ENCODE data around the gene MBNL2. TPM values are rescaled to one million over a fixed set of nuclear protein-coding genes. Genes with fewer than 3 reads are reported as not detected.
A peak's percentile ranks its signal among the peaks of the same experiment; 100 is the strongest.

The MBNL2 gene
- total and polyA plus RNA-seq, 2 donors from 2014 or later = 18.8 to 70.5 TPM

DNA sequence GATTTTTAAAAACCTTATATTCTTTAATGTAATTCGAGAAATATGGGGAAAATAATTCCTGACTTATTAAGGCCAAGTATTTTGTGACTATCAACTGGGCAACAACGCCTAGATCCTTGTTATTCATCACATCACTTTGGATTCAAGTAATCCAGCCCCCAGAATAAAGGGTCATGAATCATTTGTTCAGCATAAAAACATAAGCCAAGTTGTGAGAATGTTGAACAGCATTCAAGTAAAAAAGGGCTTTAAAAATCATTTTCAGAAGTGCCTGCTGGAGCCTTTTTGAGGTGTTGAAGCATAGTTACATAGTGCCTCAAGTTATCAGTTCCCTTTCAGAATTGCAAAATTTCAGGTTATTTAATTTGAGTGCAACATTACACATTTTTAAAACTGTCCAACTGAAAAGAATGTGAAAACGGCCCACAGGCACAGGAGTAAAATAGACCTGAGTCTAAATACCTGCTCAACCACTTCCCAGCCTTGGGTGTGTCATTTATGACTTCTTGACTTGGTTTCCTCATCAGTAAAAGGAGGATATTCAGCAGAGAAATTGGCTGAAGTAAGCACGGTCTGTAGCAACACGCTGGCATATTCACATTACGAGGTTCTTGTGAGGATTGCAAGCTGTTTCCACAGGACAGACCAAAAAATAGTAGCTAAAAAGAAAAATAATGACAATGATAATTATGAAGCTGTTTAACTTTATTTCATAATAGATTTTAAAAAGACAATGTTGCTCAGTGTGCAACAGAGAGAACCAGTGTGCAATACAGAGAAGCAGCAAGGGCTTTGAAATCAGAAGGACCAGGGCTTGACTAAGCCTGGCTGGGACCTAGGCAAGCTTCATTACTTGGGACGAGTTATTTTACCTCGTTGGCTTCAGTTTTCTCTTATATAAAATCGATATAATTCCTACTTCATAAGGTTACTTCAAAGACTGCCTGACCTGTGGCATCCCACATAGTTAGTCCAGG lies 56.6 kb downstream of the MBNL2 start:
- FAIRE-seq = no peak
- no peak overlapping the region for H3K9ac ChIP-seq (ENCODE audit: low read length in 3 of 3)

GRCh38 chr13:97279913-97280312 lies 57.8 kb downstream of the MBNL2 start:
- Histone ChIP-seq H3K27me3 (ENCODE audit: control insufficient read depth, insufficient read depth, low read length) (no peaks in the 10 kb centered on the region), H3K4me3 (ENCODE audit: low read length in 3 of 3) (no peak overlapping the region), H3K9me3 (ENCODE audit: control insufficient read depth in 2 of 3, insufficient read depth in 1 of 3, low read length in 3 of 3) (no peaks in the 10 kb centered on the region), H3K9ac (ENCODE audit: low read length in 3 of 3) (no peak overlapping the region), H3K4me1 (ENCODE audit: control insufficient read depth in 2 of 3, insufficient read depth in 2 of 3, low read depth in 1 of 3, low read length in 3 of 3) (peaks cover 5 to 36% (median 12%) of the 10 kb centered on the region in 3 donors), H3K36me3 (ENCODE audit: control insufficient read depth in 2 of 3, insufficient read depth in 3 of 3, low read length in 3 of 3) (peaks cover 0 to 10% (median 6%) of the 10 kb centered on the region in 3 donors), H3K27ac (ENCODE audit: low read depth in 2 of 2, low read length in 2 of 2) (peak overlapping the region in 1 of 2 donors; percentile 80)
- FAIRE-seq (no peak), DNase-seq (peak in 3 of 5 donors; percentile 30 to 87 (median 84))
- no peak for TF ChIP-seq CTCF (IDR thresholded peaks at IDR 0.05; ENCODE audit: borderline replicate concordance, extremely low read depth, insufficient read depth)
- intact Hi-C loops (cut with DNase I) = no loop called here

More for the DNA sequence above, 56.6 kb downstream of the MBNL2 start:
- H3K4me3 ChIP-seq (ENCODE audit: low read length in 3 of 3) = no peak overlapping the region
- DNase-seq = no peak
- no peaks in the 10 kb centered on the region for H3K27me3 ChIP-seq (ENCODE audit: control insufficient read depth, insufficient read depth, low read length)
- H3K4me1 ChIP-seq (ENCODE audit: control insufficient read depth in 2 of 3, insufficient read depth in 2 of 3, low read depth in 1 of 3, low read length in 3 of 3) = peaks cover 9 to 44% (median 12%) of the 10 kb centered on the region in 3 donors
- no peaks in the 10 kb centered on the region for H3K9me3 ChIP-seq (ENCODE audit: control insufficient read depth in 2 of 3, insufficient read depth in 1 of 3, low read length in 3 of 3)
- H3K36me3 ChIP-seq (ENCODE audit: control insufficient read depth in 2 of 3, insufficient read depth in 3 of 3, low read length in 3 of 3) = peaks cover 0 to 10% (median 6%) of the 10 kb centered on the region in 3 donors
- TF ChIP-seq CTCF (IDR thresholded peaks at IDR 0.05; ENCODE audit: borderline replicate concordance, extremely low read depth, insufficient read depth) = no peak
- intact Hi-C loops (cut with DNase I) = no loop called here
- no peak overlapping the region for H3K27ac ChIP-seq (ENCODE audit: low read depth in 2 of 2, low read length in 2 of 2)

DNA sequence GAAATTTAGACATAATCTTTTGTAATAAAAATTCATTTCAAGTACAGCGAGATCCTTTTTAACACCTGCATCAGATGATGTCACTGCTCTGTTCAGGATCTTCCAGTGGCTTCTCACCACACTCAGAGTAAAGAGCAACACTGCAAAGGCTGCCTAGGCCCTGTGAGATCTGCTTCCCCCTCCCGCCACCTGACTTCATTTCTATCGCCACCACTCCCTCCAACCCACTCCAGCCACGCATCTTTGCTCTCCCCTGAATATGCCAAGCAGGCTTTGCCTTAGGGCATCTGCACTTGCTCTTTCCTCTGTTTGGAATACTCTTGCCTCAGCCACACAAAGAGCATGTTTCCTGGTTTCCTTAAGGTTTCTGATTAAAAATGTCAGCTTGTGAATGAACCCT lies 58.3 kb downstream of the MBNL2 start:
- Histone ChIP-seq H3K4me1 (ENCODE audit: control insufficient read depth in 2 of 3, insufficient read depth in 2 of 3, low read depth in 1 of 3, low read length in 3 of 3) (peaks cover 5 to 32% (median 12%) of the 10 kb centered on the region in 3 donors), H3K27me3 (ENCODE audit: control insufficient read depth, insufficient read depth, low read length) (no peaks in the 10 kb centered on the region), H3K27ac (ENCODE audit: low read depth in 2 of 2, low read length in 2 of 2) (peak overlapping the region in 1 of 2 donors; percentile 80), H3K9me3 (ENCODE audit: control insufficient read depth in 2 of 3, insufficient read depth in 1 of 3, low read length in 3 of 3) (no peaks in the 10 kb centered on the region), H3K9ac (ENCODE audit: low read length in 3 of 3) (no peak overlapping the region), H3K4me3 (ENCODE audit: low read length in 3 of 3) (no peak overlapping the region), H3K36me3 (ENCODE audit: control insufficient read depth in 2 of 3, insufficient read depth in 3 of 3, low read length in 3 of 3) (peaks cover 0 to 9% (median 6%) of the 10 kb centered on the region in 3 donors)
- TF ChIP-seq CTCF (IDR thresholded peaks at IDR 0.05; ENCODE audit: borderline replicate concordance, extremely low read depth, insufficient read depth) = no peak
- intact Hi-C loops (cut with DNase I) = no loop called here
- peak in 4 of 5 donors; percentile 50 to 69 (median 60) for DNase-seq
- FAIRE-seq = no peak

All from kidney (tissue), 14 donors.